IMR-90 (cell line): Measurements from ENCODE around the gene TSPEAR. TPM values are rescaled to one million over a fixed set of nuclear protein-coding genes. Genes with fewer than 3 reads are reported as not detected.

ENCODE experiments used
- ATAC-seq: fragments of 200-7000 bp; cut with Tn5 transposase; 2 replicates; pipeline ENCODE4 v1.9.1; 2020; ENCODE audit warnings: low read depth, mild to moderate bottlenecking, moderate library complexity
- BruUV-seq: library from RNA; stranded (reverse); fragments of 400-500 nt; replicated peaks from 2 replicates; lab custom pipeline; 2021; lab: Mats Ljungman, UMichigan
- CTCF ChIA-PET: fragments of 300-600 bp; formaldehyde crosslinking; extraction: SDS; loops from one replicate; lab custom pipeline; 2021; ENCODE audit warnings: antibody characterized with exemption; lab: Yijun Ruan, JAX
- POLR2A ChIA-PET: fragments of 300-600 bp; sonication (Branson Sonifier 250); formaldehyde crosslinking; loops from one replicate; lab custom pipeline; 2022; ENCODE audit warnings: antibody characterized with exemption; ENCODE audit not compliant: unreplicated experiment; lab: Charles Lee
- DNase-seq: peaks from one replicate; pipeline ENCODE4 v3.0.0; 2013
- H2AFZ ChIP-seq: replicated peaks from 2 replicates; pipeline ENCODE3; 2013; ENCODE audit warnings: low read length, mild to moderate bottlenecking; ENCODE audit not compliant: poor library complexity
- H2AK5ac ChIP-seq: 2 replicates; pipeline ENCODE4 v1.6.1; 2013; ENCODE audit warnings: low read depth, low read length, inconsistent platforms
- H2AK9ac ChIP-seq: replicated peaks from 2 replicates; pipeline ENCODE3; 2013; ENCODE audit warnings: mild to moderate bottlenecking, low read depth, low read length, moderate library complexity; ENCODE audit not compliant: poor library complexity
- H2BK120ac ChIP-seq: 2 replicates; pipeline ENCODE4 v1.6.1; 2013; ENCODE audit warnings: low read depth, low read length, inconsistent platforms
- H2BK15ac ChIP-seq: 3 replicates; pipeline ENCODE4 v1.6.1; 2013; ENCODE audit warnings: low read depth, low read length, inconsistent platforms
- H2BK20ac ChIP-seq: 2 replicates; pipeline ENCODE4 v1.6.1; 2013; ENCODE audit warnings: low read depth, mild to moderate bottlenecking, inconsistent platforms, low read length, moderate library complexity
- H2BK5ac ChIP-seq: 2 replicates; pipeline ENCODE4 v1.6.1; 2013; ENCODE audit warnings: mild to moderate bottlenecking, low read depth, low read length, inconsistent platforms; ENCODE audit not compliant: poor library complexity, severe bottlenecking
- H3K14ac ChIP-seq: replicated peaks from 2 replicates; pipeline ENCODE4 v1.6.1; 2013; ENCODE audit warnings: low read depth, low read length, inconsistent platforms
- H3K18ac ChIP-seq: 2 replicates; pipeline ENCODE4 v1.6.1; 2013; ENCODE audit warnings: low read depth, low read length, control low read depth
- H3K23ac ChIP-seq: 2 replicates; pipeline ENCODE4 v1.6.1; 2013; ENCODE audit warnings: low read depth, low read length, inconsistent platforms
- H3K27ac ChIP-seq: 2 replicates; pipeline ENCODE4 v1.5.1; 2013; ENCODE audit warnings: mild to moderate bottlenecking, control low read depth, low read length; ENCODE audit not compliant: insufficient read depth
- H3K27me3 ChIP-seq: 2 replicates; pipeline ENCODE4 v1.6.1; 2013; ENCODE audit warnings: low read length; ENCODE audit not compliant: control insufficient read depth, insufficient read depth
- H3K36me3 ChIP-seq: 2 replicates; pipeline ENCODE4 v1.6.1; 2013; ENCODE audit warnings: low read length, mixed read lengths; ENCODE audit not compliant: control insufficient read depth, insufficient read depth
- H3K4ac ChIP-seq: 2 replicates; pipeline ENCODE4 v1.6.1; 2013; ENCODE audit warnings: low read depth, low read length, inconsistent platforms
- H3K4me1 ChIP-seq: 2 replicates; pipeline ENCODE4 v1.6.1; 2013; ENCODE audit warnings: low read length, mixed read lengths; ENCODE audit not compliant: control insufficient read depth, insufficient read depth
- H3K4me2 ChIP-seq: 2 replicates; pipeline ENCODE4 v1.6.1; 2013; ENCODE audit warnings: low read depth, mild to moderate bottlenecking, control low read depth, low read length, moderate library complexity
- H3K4me3 ChIP-seq: 2 replicates; pipeline ENCODE4 v1.5.1; 2013; ENCODE audit warnings: low read depth, mild to moderate bottlenecking, control low read depth, low read length, moderate library complexity; ENCODE audit not compliant: insufficient read depth
- H3K56ac ChIP-seq: 2 replicates; pipeline ENCODE4 v1.6.1; 2013; ENCODE audit warnings: low read length, inconsistent platforms; ENCODE audit not compliant: insufficient read depth; ENCODE audit errors: extremely low read depth
- H3K79me1 ChIP-seq, 2 experiments: 2 replicates each; pipeline ENCODE4 v1.6.1; 2013; ENCODE audit warnings: low read length in 2 of 2, inconsistent platforms in 1 of 2, low read depth in 1 of 2
- H3K9ac ChIP-seq: 2 replicates; pipeline ENCODE4 v1.6.1; 2013; ENCODE audit warnings: low read depth, low read length, control low read depth
- H3K9me1 ChIP-seq: 2 replicates; pipeline ENCODE4 v1.6.1; 2013; ENCODE audit warnings: low read length, inconsistent platforms; ENCODE audit not compliant: insufficient read depth
- H3K9me3 ChIP-seq: 2 replicates; pipeline ENCODE4 v1.6.1; 2013; ENCODE audit warnings: low read length; ENCODE audit not compliant: control insufficient read depth, insufficient read depth
- H4K20me1 ChIP-seq: 2 replicates; pipeline ENCODE4 v1.6.1; 2013; ENCODE audit warnings: low read length, inconsistent platforms; ENCODE audit not compliant: insufficient read depth
- H4K5ac ChIP-seq: 2 replicates; pipeline ENCODE4 v1.6.1; 2013; ENCODE audit warnings: mild to moderate bottlenecking, low read depth, low read length, control low read depth
- H4K8ac ChIP-seq, 2 experiments: 2 replicates each; pipeline ENCODE4 v1.6.1; 2013; ENCODE audit warnings: low read depth in 2 of 2, low read length in 2 of 2, control low read depth in 1 of 2, inconsistent platforms in 1 of 2
- H4K91ac ChIP-seq: 2 replicates; pipeline ENCODE4 v1.6.1; 2013; ENCODE audit warnings: low read depth, low read length, inconsistent platforms; ENCODE audit not compliant: insufficient read depth
- BHLHE40 ChIP-seq: fragments of 150-350 bp; IDR thresholded peaks from 2 replicates; pipeline ENCODE4 v1.6.1; 2016; ENCODE audit warnings: mild to moderate bottlenecking, low read depth, low read length
- CEBPB ChIP-seq: IDR thresholded peaks from 2 replicates; pipeline ENCODE4 v1.6.1; 2012; ENCODE audit warnings: low read depth, low read length, improper control_type of control experiment
- CHD1 ChIP-seq: IDR thresholded peaks from 2 replicates; pipeline ENCODE4 v1.6.1; 2012; ENCODE audit warnings: low read depth, low read length, improper control_type of control experiment
- CTCF ChIP-seq: conservative IDR thresholded peaks from 2 replicates; pipeline ENCODE4 v1.5.1; 2012; ENCODE audit warnings: mild to moderate bottlenecking, low read depth, low read length, improper control_type of control experiment
- FOS ChIP-seq: fragments of 150-350 bp; IDR thresholded peaks from 2 replicates; pipeline ENCODE4 v1.6.1; 2016; ENCODE audit warnings: low read depth, low read length
- MAFK ChIP-seq: IDR thresholded peaks from 2 replicates; pipeline ENCODE4 v1.6.1; 2012; ENCODE audit warnings: low read depth, low read length, improper control_type of control experiment
- MAZ ChIP-seq: IDR thresholded peaks from 2 replicates; pipeline ENCODE4 v1.6.1; 2012; ENCODE audit warnings: low read depth, mild to moderate bottlenecking, low read length, improper control_type of control experiment, moderate library complexity, borderline replicate concordance
- MXI1 ChIP-seq: IDR thresholded peaks from 2 replicates; pipeline ENCODE4 v1.6.1; 2012; ENCODE audit warnings: low read depth, mild to moderate bottlenecking, low read length, moderate library complexity, borderline replicate concordance
- NFE2L2 ChIP-seq: fragments of 150-350 bp; IDR thresholded peaks from 2 replicates; pipeline ENCODE4 v1.6.1; 2016; ENCODE audit warnings: low read depth, mild to moderate bottlenecking, low read length
- POLR2A ChIP-seq: IDR thresholded peaks from 2 replicates; pipeline ENCODE4 v1.6.1; 2012; ENCODE audit warnings: mild to moderate bottlenecking, low read depth, low read length
- RAD21 ChIP-seq: IDR thresholded peaks from 2 replicates; pipeline ENCODE4 v1.6.1; 2012; ENCODE audit warnings: low read length, improper control_type of control experiment
- RCOR1 ChIP-seq: IDR thresholded peaks from 2 replicates; pipeline ENCODE4 v1.6.1; 2012; ENCODE audit warnings: mild to moderate bottlenecking, low read length, improper control_type of control experiment; ENCODE audit not compliant: insufficient replicate concordance
- RFX5 ChIP-seq: IDR thresholded peaks from 2 replicates; pipeline ENCODE4 v1.8.0; 2012; ENCODE audit warnings: low read depth, mild to moderate bottlenecking, low read length, moderate library complexity
- SMC3 ChIP-seq: fragments of 150-350 bp; IDR thresholded peaks from 2 replicates; pipeline ENCODE4 v1.6.1; 2016; ENCODE audit warnings: low read depth, mild to moderate bottlenecking, antibody characterized with exemption, low read length, moderate library complexity
- USF2 ChIP-seq: fragments of 150-350 bp; IDR thresholded peaks from 2 replicates; pipeline ENCODE4 v1.6.1; 2017; ENCODE audit warnings: mild to moderate bottlenecking, antibody characterized with exemption, low read length, low read depth
- WGBS, 2 experiments: methylation state at CpG; one replicate each; pipeline versions ENCODE4 v1.1.5 to v1.1.7; 2013; ENCODE audit warnings: missing lambda C conversion rate in 2 of 2; ENCODE audit not compliant: insufficient read length in 1 of 2; ENCODE audit errors: extremely low coverage in 2 of 2; 5-methylcytosine and 5-hydroxymethylcytosine counted together
- dilution Hi-C: fragments of 300-500 bp; cut with HindIII; formaldehyde crosslinking; loops from one replicate; pipeline ENCODE4 v1.14.3; 2018; ENCODE audit warnings: low sequenced_read_pairs; ENCODE audit not compliant: unreplicated experiment
- in situ Hi-C: fragments of 300-500 bp; cut with MboI; formaldehyde crosslinking; loops from 3 replicates; pipeline ENCODE4 v1.14.3; 2019; ENCODE audit warnings: low sequenced_read_pairs, inconsistent platforms, mixed read lengths
- intact Hi-C: fragments of 100-400 bp; cut with micrococcal nuclease; formaldehyde crosslinking; loops from 2 replicates; pipeline ENCODE4 v1.10.0; 2022
- polyA plus RNA-seq, 3 experiments: library from polyadenylated mRNA; depleted of rRNA; stranded (reverse); fragments of >200 nt; gene quantifications; 2 replicates each; pipeline ENCODE4 v1.2.3, GENCODE V29; 2012; ENCODE audit warnings: low replicate concordance in 1 of 3
- total RNA-seq: library from RNA; depleted of rRNA; stranded (reverse); fragments of >200 nt; gene quantifications from 2 replicates; pipeline ENCODE4 v1.2.3, GENCODE V29; 2012
- TF ChIP-seq, protein P1 (sequence below): fragments of 150-350 bp; IDR thresholded peaks from 2 replicates; pipeline ENCODE4 v1.6.1; 2016; ENCODE audit warnings: low read depth, mild to moderate bottlenecking, low read length, moderate library complexity, borderline replicate concordance

The TSPEAR gene
- total and polyA plus RNA-seq, 2 of the 4 experiments (the other 2 are of a cell fraction), result not detected

DNA sequence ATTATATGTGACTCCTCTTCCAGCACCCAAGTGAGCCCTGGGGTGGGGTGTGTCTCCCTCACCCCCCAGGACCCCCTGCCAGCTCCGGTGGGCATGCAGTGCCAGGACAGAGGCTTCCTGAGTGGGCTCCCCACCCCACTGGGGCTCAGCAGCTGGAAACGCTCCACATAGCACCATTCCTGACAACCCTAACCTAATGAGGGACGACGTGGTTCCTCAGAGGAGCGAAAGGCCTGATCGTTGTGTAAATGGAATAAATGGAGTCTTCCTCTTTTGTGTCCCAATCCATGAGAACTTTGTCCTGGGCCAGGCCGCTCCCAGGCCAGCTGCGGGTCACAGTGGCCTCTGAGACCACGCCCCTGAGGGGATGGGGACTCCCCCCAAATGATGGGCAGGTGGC is 1.8 kb upstream of the TSPEAR start:
- Histone ChIP-seq H3K14ac (no peak overlapping the region), H3K23ac (no peak overlapping the region), H3K27me3 (peaks cover 71% of the 10 kb centered on the region), H3K9me3 (no peaks in the 10 kb centered on the region), H2BK20ac (no peak overlapping the region), H4K91ac (no peak overlapping the region), H3K4me2 (no peak overlapping the region), H2BK120ac (no peak overlapping the region), H3K56ac (no peak overlapping the region), H4K5ac (no peak overlapping the region), H2BK5ac (no peak overlapping the region), H2AFZ (no peak overlapping the region), H3K27ac (no peak overlapping the region), H4K8ac (no peak overlapping the region), H4K20me1 (no peaks in the 10 kb centered on the region), H3K4ac (no peak overlapping the region), H2AK5ac (no peak overlapping the region), H2AK9ac (no peak overlapping the region), H3K4me3 (no peak overlapping the region), H3K18ac (no peak overlapping the region), H2BK15ac (no peak overlapping the region), H3K9me1 (no peaks in the 10 kb centered on the region), H3K9ac (no peak overlapping the region), H3K36me3 (no peaks in the 10 kb centered on the region), H3K79me1 (no peaks in the 10 kb centered on the region), H3K4me1 (peaks cover 1% of the 10 kb centered on the region; the same call in 1 of the 2 replicates)
- POLR2A ChIA-PET, result no interaction called here
- in situ Hi-C loops (no loop called here), intact Hi-C loops (loop anchor here (10.0 kb wide), 1 partner anchor 58 kb away; the partner anchor contains the start of genes KRTAP12-3 and KRTAP12-4), dilution Hi-C loops (no loop called here)
- DNase-seq (no peak), ATAC-seq (no peak)
- CTCF ChIA-PET, result interaction anchor here (0.6 kb wide), 1 partner anchor 361 kb away, joined by 3 read pairs; no protein-coding TSS in a partner anchor
- no TSS peak for BruUV-seq
- no peak for TF ChIP-seq RCOR1
- TF ChIP-seq NFE2L2, result no peak
- TF ChIP-seq MAFK, result no peak
- no peak for TF ChIP-seq MAZ
- TF ChIP-seq FOS, result no peak
- no peak for TF ChIP-seq USF2
- no peak for TF ChIP-seq RAD21
- no peak for TF ChIP-seq RFX5
- TF ChIP-seq MXI1, result no peak
- TF ChIP-seq CHD1, result no peak
- no peak for TF ChIP-seq SMC3
- TF ChIP-seq CEBPB, result no peak
- TF ChIP-seq POLR2A, result no peak
- TF ChIP-seq CTCF, result no peak
- no peak for TF ChIP-seq BHLHE40
- TF ChIP-seq, protein P1, sequence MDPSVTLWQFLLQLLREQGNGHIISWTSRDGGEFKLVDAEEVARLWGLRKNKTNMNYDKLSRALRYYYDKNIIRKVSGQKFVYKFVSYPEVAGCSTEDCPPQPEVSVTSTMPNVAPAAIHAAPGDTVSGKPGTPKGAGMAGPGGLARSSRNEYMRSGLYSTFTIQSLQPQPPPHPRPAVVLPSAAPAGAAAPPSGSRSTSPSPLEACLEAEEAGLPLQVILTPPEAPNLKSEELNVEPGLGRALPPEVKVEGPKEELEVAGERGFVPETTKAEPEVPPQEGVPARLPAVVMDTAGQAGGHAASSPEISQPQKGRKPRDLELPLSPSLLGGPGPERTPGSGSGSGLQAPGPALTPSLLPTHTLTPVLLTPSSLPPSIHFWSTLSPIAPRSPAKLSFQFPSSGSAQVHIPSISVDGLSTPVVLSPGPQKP, result no peak
- WGBS, 2 experiments, result no CpG with 5 or more reads among the region's 9 CpGs
